ENCODE measurements around the gene KCND2.

- TF ChIP-seq CTCF (IDR thresholded peaks at IDR 0.05) (no peak), EP300 (IDR thresholded peaks at IDR 0.05) (no peak), POLR2A (IDR thresholded peaks at IDR 0.05) (no peak)
These were observed 163.6 kb downstream of the KCND2 start for GRCh38 chr7:120436487-120437060.

Data from tibial nerve (tissue), 4 donors.